HEK293 (cell line): ENCODE measurements around the gene ARID3A.
A peak's percentile ranks its signal among the peaks of the same experiment; 100 is the strongest.

ENCODE experiments used
- GLIS2 ChIP-seq: fragments of 450-650 bp; formaldehyde crosslinking; IDR thresholded peaks from 2 replicates; pipeline ENCODE4 v1.5.1; 2016; ENCODE audit warnings: missing biosample characterization, missing genetic modification characterization
- SCRT2 ChIP-seq: fragments of 450-650 bp; formaldehyde crosslinking; IDR thresholded peaks from 2 replicates; pipeline ENCODE4 v1.5.1; 2016; ENCODE audit warnings: missing biosample characterization, missing genetic modification characterization
- SP3 ChIP-seq: fragments of 450-650 bp; formaldehyde crosslinking; IDR thresholded peaks from 2 replicates; pipeline ENCODE4 v1.5.1; 2016; ENCODE audit warnings: missing biosample characterization, missing genetic modification characterization
- TCF7L2 ChIP-seq: IDR thresholded peaks from 2 replicates; pipeline ENCODE4 v1.6.1; 2011; ENCODE audit warnings: low read depth, mild to moderate bottlenecking, inconsistent platforms, low read length, moderate library complexity, borderline replicate concordance
- ZBTB10 ChIP-seq: fragments of 450-650 bp; formaldehyde crosslinking; IDR thresholded peaks from 2 replicates; pipeline ENCODE4 v1.5.1; 2016; ENCODE audit warnings: missing biosample characterization, missing genetic modification characterization
- ZBTB8A ChIP-seq: fragments of 450-650 bp; formaldehyde crosslinking; IDR thresholded peaks from 2 replicates; pipeline ENCODE4 v1.5.1; 2016; ENCODE audit warnings: missing biosample characterization, missing genetic modification characterization
- ZNF10 ChIP-seq: fragments of 450-650 bp; formaldehyde crosslinking; IDR thresholded peaks from 2 replicates; pipeline ENCODE4 v1.5.1; 2017; ENCODE audit warnings: missing biosample characterization, missing genetic modification characterization
- ZNF148 ChIP-seq: fragments of 450-650 bp; formaldehyde crosslinking; IDR thresholded peaks from 2 replicates; pipeline ENCODE4 v1.5.0; 2017; ENCODE audit warnings: missing biosample characterization, missing genetic modification characterization, borderline replicate concordance
- ZNF184 ChIP-seq: fragments of 450-650 bp; IDR thresholded peaks from 2 replicates; pipeline ENCODE4 v1.5.1; 2018; ENCODE audit warnings: missing biosample characterization, mild to moderate bottlenecking, missing genetic modification characterization
- ZNF366 ChIP-seq: fragments of 450-650 bp; formaldehyde crosslinking; conservative IDR thresholded peaks from 2 replicates; pipeline ENCODE4 v1.5.1; 2016; ENCODE audit warnings: missing biosample characterization, missing genetic modification characterization
- ZNF423 ChIP-seq: fragments of 450-650 bp; formaldehyde crosslinking; IDR thresholded peaks from 2 replicates; pipeline ENCODE4 v1.5.1; 2016; ENCODE audit warnings: missing biosample characterization, missing genetic modification characterization
- ZNF513 ChIP-seq: fragments of 450-650 bp; IDR thresholded peaks from 2 replicates; pipeline ENCODE4 v1.5.1; 2018; ENCODE audit warnings: missing biosample characterization, missing genetic modification characterization
- ZNF518A ChIP-seq: fragments of 450-650 bp; formaldehyde crosslinking; conservative IDR thresholded peaks from 2 replicates; pipeline ENCODE4 v1.5.1; 2016; ENCODE audit warnings: low read depth, missing biosample characterization, missing genetic modification characterization
- ZNF521 ChIP-seq: fragments of 450-650 bp; formaldehyde crosslinking; IDR thresholded peaks from 2 replicates; pipeline ENCODE4 v1.5.1; 2017; ENCODE audit warnings: missing biosample characterization, mild to moderate bottlenecking, missing genetic modification characterization
- ZNF600 ChIP-seq: fragments of 450-650 bp; formaldehyde crosslinking; IDR thresholded peaks from 2 replicates; pipeline ENCODE4 v1.5.1; 2016; ENCODE audit warnings: missing biosample characterization, missing genetic modification characterization
- ZSCAN18 ChIP-seq: fragments of 450-650 bp; formaldehyde crosslinking; IDR thresholded peaks from 2 replicates; pipeline ENCODE4 v1.5.1; 2016; ENCODE audit warnings: missing biosample characterization, missing genetic modification characterization
- ZSCAN23 ChIP-seq: fragments of 450-650 bp; formaldehyde crosslinking; IDR thresholded peaks from 2 replicates; pipeline ENCODE4 v1.5.1; 2016; ENCODE audit warnings: missing biosample characterization, missing genetic modification characterization
- ZSCAN5A ChIP-seq: fragments of 450-650 bp; formaldehyde crosslinking; IDR thresholded peaks from 2 replicates; pipeline ENCODE4 v1.5.1; 2016; ENCODE audit warnings: missing biosample characterization, missing genetic modification characterization
- TF ChIP-seq, protein P1 (sequence below): fragments of 450-650 bp; formaldehyde crosslinking; optimal IDR thresholded peaks from 2 replicates; pipeline ENCODE3; 2016; ENCODE audit warnings: missing biosample characterization, mild to moderate bottlenecking, missing genetic modification characterization
- TF ChIP-seq, protein P2 (sequence below): fragments of 450-650 bp; formaldehyde crosslinking; IDR thresholded peaks from 2 replicates; pipeline ENCODE4 v1.5.1; 2016; ENCODE audit warnings: missing biosample characterization, missing genetic modification characterization, borderline replicate concordance

Gene ARID3A

DNA sequence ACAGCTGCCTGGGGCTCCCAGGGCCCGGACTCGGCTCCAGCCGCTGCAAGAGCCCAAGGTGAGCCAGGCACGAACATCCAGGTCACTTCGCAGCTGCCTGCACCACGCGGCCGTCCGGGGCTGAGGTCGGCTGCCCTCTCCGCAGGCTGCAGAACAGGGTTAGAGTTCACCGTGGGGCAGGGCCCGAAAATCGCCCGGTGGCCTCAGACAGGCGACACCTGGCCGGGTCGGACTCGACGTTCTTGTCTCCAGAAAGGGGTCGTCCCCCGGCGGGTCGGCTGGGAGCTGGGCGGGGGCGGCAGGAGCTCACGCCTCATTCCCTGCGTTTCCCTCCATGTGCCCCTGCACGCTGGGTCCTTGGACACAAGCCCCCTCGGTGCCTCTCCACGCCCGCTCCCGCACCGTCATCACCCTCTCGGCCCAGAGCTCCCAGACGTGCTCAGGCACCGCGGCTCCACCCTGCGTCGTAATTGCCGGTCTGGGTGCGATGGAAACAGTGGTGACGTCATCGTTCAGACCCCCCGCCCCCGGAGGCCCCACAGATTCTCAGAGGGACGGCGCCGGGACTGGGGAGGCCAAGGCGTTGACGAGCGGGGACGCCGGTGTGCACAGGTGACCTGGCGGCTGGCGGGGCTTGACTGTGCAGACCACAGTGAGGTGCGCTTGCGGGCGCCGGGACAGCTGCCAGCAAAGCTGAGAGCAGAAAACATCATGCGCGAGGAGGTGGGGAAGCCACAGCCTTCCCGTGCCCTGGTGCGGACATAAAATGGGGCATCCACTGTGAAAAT, 70.4 kb downstream of the ARID3A start (continued):
- TF ChIP-seq, protein P1, sequence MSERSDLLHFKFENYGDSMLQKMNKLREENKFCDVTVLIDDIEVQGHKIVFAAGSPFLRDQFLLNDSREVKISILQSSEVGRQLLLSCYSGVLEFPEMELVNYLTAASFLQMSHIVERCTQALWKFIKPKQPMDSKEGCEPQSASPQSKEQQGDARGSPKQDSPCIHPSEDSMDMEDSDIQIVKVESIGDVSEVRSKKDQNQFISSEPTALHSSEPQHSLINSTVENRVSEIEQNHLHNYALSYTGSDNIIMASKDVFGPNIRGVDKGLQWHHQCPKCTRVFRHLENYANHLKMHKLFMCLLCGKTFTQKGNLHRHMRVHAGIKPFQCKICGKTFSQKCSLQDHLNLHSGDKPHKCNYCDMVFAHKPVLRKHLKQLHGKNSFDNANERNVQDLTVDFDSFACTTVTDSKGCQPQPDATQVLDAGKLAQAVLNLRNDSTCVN (tag by site-specific recombination): peak; percentile 83
- TF ChIP-seq ZNF184 (tag by site-specific recombination) (no peak), ZNF423 (tag by site-specific recombination) (peak; percentile 71; the same call in 1 of the 2 replicates), ZNF10 (tag by site-specific recombination) (peak; percentile 59), ZNF600 (peak; percentile 99), ZNF521 (tag by site-specific recombination) (no peak), ZBTB10 (tag by site-specific recombination) (peak; percentile 98), ZNF148 (tag by site-specific recombination) (no peak), GLIS2 (tag by site-specific recombination) (peak; percentile 99), ZSCAN23 (tag by site-specific recombination) (peak; percentile 78; the same call in 1 of the 2 replicates), ZBTB8A (tag by site-specific recombination) (peak; percentile 87), TCF7L2 (no peak), SP3 (peak; percentile 58), SCRT2 (tag by site-specific recombination) (peak; percentile 88), ZNF366 (peak; percentile 67), ZNF518A (tag by site-specific recombination) (no peak), ZSCAN18 (tag by site-specific recombination) (peak; percentile 73; the same call in 1 of the 2 replicates), ZNF513 (tag by site-specific recombination) (peak; percentile 57; the same call in 1 of the 2 replicates), ZSCAN5A (tag by site-specific recombination) (no peak)
- TF ChIP-seq, protein P2, sequence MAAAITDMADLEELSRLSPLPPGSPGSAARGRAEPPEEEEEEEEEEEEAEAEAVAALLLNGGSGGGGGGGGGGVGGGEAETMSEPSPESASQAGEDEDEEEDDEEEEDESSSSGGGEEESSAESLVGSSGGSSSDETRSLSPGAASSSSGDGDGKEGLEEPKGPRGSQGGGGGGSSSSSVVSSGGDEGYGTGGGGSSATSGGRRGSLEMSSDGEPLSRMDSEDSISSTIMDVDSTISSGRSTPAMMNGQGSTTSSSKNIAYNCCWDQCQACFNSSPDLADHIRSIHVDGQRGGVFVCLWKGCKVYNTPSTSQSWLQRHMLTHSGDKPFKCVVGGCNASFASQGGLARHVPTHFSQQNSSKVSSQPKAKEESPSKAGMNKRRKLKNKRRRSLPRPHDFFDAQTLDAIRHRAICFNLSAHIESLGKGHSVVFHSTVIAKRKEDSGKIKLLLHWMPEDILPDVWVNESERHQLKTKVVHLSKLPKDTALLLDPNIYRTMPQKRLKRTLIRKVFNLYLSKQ (tag by site-specific recombination): no peak; the same call in 1 of the 2 replicates
